Activated CD4-positive, alpha-beta T cell treated with anti-CD3 and anti-CD28 coated beads for 1 hour (primary cell): Measurements from ENCODE around the gene FRYL.

Source experiments
- DNase-seq: peaks from one replicate; pipeline ENCODE4 v3.0.0-alpha.2; 2020

Gene FRYL

DNA sequence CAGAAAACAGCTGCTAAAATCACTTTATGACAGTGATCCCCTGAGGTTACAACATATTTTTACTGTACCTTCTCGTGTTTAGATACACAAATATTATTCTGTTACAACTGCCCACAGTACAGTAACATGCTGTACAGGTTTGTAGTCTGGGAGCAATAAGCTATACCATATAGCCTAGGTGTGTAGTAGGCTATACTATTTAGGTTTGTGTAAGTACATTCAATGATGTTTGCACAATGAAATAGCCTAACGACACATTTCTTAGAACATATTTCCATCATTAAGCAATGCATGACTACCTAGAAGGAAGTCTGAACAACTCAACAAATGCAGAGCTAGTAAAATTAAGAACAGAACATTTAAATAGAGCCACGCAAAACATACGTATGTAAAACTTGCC is 177.3 kb downstream of the FRYL start:
- DNase-seq: no peak

DNA sequence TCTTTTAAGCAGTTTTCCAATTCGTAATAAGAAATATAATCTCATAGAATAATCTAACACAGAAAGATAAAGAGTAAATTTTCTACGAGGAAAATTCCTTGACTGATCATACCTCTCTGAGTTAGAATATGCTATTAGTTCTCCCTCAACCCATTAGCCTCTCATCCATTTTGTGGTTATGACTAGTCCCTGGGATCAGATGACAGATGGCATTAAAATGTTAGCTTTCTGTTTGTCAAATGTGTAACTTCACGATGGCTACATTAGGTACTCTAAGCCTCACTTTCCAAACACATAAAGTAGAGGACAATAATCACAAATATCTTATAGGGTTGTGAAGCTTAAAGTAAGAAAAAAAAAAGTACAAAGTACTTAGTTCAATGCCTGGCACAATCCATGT is 177.9 kb downstream of the FRYL start:
- no peak for DNase-seq

DNA sequence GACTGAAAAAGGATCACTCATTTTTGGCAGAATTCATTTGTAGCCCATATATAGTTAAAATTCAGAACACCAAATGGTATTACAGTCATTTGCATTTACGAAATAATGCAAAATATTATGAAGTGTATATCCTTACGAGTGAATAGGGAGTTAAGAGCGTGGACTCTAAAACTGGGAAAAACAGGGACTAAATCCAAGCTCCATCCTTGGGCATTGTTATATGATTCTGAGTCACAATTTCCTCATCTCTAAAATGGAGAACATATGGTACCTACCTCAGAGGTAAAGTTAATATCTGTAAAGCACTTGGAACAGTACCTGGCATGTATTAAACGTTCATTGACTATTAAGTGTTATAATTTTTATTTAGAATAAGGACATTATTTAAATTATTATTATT is 183.7 kb downstream of the FRYL start:
- DNase-seq: no peak

DNA sequence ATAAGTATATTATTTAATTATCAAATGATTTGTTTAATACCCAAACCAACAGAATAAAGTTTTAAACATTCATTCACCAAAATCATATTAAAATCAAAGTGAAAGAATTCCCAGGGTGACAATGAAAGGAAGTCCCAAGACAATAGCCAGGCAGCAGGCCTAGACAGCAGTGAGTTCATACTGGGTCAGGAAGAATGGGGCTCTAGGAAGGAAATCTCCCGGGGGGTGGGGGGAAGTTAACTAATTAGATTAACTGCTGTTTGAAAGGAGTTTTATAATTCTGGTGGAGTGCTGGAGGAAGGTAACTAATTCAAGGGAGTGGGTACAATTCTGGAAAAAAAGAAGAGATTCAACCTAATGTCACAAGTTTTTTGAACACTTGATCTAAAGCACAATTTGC is 185.9 kb downstream of the FRYL start:
- no peak for DNase-seq

DNA sequence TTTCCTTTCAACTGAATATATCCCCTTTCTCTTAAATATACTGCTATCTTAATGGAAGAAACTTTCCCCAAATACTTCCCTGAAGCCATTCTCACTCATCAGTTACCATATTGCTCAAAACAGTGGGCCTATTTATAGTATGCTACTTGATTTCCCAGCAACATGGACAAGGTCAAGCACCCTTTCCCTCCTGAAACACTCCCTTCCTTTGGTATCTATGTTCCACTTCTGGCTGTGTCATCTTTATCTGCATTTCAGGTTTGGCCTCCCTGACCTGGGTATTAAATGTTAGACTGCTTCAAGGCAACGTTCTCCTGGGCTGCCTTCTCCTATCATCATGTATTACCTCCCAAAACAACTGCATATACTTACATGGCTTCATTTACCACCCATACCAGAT is 188.7 kb downstream of the FRYL start:
- DNase-seq: no peak

DNA sequence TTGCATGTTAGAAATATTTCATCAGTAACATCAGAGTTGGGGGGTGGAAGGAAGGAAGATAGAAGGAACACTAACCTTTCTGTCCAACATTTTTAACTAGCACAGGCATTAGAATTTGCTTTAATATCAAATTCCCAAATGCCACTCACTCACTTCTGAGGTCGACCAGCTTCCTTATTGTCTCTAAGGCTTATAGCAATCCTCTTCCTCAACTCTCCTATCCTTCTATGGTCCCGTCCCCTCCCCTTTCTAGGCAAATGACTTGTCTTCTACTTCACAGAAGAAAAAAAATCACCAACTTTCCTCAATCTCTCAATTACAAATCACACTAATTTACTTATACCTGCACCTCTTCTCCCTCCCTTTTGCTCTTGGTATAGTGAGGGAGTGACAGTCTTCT is 189.2 kb downstream of the FRYL start:
- no peak for DNase-seq

DNA sequence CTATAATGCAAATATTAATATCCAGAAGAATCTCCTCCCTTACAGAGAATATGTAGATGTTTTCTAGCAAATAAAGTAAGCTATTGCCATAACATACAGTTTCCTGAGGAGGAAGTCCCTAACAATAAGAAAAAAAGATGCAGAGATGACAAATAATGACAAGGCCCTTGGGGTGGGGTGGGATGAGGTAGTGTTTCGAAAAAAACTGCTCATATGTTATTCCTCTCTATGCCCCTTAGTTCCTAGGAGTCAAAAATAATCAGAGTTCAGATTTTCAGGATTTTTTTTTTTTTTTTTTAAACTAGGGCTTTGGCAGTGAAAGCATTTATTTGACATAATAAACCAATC is 191.0 kb downstream of the FRYL start:
- DNase-seq: no peak

DNA sequence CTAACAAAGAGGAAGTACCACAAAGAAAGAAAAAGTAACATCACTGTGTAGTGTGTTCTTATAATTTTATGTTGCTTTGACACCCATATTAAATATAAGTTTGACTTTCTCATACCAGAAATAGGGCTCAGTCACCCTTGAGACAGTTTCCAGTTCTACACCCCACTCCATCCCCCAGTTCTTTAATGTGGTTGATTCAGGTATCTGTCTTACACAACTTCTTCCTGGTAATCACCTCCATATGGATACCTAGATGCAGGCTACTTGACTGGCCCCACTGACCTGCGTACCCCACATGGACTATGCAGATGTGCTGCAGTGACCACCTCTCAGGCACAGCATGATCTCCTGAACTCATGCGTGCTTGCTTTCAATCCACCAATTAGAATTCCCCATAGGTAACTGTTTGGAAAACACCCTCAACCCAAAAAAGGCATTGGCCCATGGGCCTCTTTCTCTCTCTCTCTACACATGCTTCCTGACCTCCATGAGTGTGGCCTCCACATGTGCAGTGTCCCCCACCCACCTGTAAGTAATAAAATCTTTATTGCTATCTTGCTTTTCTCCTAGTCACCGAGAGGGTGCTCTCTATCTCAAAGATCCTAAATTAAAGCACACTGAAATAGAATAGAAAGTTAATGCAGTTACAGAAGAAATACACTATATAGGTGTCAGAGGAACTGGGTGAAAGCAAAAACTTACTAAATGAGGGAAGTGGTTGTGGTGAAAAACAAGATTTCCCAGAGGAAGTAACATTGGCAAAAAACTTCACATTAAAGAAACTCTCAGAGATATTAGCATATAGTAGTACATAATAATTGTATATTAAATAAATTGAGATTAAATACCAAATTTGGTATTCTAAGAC is 191.6 kb downstream of the FRYL start:
- no peak for DNase-seq

DNA sequence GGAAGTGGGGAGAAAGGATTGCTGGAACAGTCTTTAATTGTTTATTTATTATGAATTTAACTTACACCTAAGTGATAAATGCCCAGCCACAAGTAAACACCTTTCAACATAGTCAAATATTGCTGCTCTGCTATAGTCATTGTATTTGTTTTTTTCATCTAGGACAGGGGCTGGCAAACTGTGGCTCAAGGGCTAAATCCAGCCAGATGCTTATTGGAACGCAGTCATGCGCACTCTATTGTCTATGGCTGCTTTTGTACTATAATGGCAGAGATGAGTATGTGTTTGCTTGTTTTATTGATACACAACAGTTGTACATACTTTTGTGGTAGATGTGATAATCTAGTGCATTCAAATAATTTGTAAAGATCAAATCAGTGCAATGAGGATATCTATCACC is 194.7 kb downstream of the FRYL start:
- DNase-seq: no peak

DNA sequence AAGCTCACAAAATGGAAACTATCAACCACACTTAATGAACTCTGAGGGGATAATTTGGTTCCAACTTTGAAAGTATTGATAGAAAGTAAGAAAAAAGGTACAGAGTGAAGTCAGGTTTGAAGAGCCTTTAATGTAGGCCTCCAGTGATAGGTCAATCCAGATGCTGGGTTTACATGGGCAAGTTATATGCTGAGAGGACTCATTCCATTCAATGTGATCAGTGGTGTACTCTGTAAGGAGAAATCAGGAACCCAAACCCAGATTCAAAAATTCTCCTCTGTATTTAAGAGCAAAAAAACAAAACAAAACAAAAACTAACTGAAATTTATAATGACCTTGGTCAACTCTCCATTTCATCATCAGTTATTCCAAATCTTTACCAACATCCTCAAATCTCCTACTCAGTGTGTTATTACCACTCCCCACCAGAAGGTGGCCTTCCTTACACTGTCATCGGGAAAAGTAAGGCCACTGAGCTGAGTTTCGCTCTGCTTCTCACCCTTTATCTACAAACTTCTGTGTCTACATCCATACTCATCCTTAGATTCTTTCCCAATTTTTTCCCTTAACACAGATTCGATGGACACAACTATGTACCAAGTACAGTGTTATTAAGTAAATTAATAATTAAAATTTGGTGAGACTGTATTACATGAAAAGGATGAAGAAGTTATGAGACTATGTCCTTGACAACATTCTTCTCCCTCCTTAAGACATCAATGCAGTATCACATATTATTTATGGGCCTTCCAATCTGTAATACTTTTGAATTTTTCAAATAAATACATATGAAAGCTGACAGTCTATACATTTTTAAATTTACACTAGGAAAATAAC is 201.7 kb downstream of the FRYL start:
- no peak for DNase-seq

DNA sequence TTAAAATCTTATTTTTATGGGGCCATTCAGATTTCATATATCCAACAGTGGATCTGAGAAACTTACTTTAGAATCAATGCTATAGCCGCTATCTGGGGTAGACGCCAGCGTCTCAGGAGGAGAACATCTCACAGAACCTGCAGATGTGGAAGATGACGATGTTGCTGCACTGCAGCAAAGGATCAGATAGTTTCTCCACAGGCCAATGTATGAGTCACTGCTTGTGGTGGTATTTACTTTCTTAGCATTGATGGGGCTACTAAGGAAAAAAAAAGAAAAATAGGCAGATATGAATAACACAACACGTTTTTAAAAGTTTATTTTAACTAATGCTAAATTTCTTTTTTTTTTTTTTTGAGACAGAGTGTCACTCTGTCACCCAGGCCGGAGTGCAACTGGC is 204.1 kb downstream of the FRYL start:
- no peak for DNase-seq

DNA sequence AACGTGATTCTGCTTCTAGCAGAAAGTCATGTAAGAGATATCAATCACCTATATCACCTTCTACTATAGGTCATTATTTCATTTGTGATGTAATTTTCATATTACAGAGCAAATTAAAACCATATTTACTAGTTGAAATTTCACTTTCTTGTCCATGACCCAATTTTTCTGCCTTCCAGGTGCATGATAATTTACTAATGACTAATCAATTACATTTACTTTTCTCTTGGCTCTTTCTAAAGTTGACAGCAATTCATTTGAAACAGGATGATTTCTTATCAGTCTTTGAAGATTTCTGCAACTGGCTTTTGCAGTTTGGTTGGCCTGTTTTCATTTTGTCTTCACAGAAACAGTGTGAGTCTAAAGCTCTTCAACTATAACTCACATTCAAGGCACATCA is 208.6 kb downstream of the FRYL start:
- no peak for DNase-seq

DNA sequence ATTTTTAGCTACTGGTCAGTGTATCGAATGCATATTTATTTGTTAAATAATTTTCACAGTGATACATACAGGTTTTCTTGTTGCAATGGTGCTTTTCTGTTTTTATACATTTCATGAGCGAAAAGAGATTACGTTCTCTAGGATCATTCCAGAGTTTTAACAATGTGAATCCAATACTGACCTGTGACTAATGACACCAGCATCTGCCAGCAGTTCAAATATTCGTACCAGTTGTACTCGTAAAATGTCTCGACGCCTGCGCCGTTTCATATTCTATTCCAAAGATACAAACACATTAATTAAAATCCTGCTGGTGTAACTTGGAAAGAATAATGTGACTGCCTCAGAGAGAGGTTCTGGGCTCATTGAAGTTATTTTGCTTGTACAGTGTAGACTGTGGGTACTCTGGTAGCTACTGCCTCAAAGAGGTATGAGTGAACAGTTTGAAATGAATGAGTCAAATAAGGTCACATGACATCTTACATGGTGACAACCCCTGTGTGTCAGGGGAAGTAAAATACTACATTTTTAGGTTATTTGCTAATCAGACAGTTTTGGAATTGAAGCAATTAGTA is 209.3 kb downstream of the FRYL start:
- DNase-seq: no peak

DNA sequence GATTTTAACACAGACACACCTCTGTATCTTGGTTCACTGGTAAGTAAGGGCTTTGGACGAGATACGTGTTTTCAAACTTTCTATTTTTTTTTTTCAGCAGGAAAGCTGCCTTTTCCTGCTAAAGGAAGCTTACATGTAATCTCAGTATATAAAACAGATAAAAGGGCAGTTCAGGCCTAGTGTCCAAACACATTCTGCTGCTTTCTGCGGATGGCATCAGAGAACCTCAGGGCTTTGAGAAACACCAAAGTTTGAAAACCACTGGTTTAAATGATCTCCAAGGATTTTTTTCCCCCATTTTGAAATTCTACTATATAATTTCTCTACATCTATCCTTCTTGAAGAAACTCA is 214.1 kb downstream of the FRYL start:
- no peak for DNase-seq

DNA sequence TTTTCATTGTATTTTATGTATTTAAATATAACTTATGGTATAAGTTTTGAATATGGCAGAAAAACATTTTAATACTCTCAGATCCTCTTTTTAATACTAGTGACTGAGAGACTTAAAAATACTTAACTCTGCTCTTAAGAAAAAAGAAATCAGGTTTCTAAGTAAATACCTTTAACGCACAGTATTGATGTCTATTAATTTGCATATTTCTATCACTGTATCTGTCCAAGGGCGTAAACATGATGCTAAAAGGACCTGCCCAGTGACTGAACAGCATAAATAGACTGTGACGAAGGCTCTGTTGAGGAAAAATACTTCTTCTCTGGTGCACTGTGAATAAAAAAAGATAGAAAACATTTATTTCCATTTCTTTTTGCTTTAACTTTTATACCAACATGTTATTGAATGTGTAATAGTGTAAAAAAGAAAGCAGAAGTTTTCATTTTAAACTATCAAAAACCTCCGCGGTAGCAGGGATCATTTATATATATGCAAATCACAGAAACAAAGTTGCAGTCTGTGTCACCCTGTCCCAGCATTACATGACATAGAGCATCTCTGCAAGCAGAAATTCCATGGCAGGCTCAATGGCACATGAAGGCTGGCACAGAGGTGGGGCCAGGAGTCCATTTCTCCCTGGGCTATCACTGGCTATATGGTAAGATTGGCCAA is 214.6 kb downstream of the FRYL start:
- DNase-seq: no peak

DNA sequence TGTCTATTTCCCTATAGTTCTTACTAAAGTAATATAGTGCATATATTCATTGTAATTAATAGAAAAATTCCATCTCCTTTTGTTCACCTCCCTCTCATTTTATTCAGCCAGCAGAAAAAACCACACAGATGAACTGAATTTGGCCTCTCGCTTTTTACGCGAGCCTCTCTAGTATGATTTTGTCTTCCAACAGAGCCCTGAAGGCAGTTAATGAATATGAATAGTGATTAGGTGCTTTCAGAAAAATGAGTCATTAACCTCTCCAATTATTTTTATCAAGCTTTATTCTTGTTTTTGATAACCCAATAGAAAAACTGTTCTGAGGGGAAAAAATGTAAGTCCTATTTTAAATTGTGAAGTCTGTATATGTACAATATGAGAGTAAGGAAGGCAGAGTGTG is 215.9 kb downstream of the FRYL start:
- no peak for DNase-seq

DNA sequence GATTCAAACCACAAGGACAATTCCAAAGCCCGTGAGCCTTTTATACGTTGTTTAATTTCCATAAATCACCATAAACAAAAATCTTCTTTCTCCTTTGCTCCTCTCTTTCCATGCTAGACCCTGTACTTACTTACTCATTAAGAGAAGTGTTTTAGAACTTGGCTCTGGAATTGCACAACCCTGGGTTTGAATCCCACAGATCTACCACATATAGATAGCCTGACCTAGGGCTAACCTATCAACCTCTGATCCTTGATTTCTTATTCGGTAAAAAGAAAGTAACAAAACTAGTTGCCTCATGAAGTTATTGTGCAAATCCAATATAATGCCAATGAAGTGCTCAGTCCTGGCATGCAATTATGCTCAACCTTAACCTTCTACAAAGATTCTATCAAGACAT is 221.3 kb downstream of the FRYL start:
- no peak for DNase-seq

DNA sequence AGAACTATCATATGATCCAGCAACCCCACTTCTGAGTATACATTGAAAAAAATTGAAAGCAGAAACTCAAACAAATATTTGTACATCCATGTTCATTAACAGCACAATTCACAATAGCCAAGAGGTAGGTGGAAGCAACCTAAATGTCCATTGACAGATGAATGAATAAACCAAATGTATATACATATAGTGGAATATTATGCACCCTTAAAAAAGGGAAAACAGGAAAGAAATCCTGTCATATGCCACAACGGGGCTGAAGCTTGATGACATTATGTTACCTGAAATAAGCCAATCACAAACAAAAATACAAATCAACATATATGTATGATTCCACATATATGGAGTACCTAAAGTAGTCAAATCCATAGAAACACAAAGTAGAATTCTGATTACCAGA is 222.1 kb downstream of the FRYL start:
- no peak for DNase-seq

DNA sequence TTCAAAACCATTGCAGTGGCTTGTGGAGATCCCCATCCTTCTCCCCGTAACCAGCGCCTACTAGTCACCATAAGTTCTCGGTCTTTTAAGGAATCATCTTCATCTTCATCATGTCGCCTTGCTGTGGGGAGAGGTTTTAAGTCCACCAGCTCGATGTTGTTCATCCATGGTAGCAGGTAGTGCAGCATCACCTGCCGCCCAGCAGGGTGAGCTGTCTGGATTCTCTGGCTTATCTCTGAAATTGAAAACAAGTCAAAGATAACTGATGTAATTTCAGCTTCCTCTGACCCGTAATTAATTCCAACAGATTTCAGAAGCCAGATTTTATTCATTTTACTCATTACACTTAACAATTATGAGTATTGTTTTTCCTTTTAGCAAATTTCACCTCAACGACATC is 222.6 kb downstream of the FRYL start:
- DNase-seq: no peak

DNA sequence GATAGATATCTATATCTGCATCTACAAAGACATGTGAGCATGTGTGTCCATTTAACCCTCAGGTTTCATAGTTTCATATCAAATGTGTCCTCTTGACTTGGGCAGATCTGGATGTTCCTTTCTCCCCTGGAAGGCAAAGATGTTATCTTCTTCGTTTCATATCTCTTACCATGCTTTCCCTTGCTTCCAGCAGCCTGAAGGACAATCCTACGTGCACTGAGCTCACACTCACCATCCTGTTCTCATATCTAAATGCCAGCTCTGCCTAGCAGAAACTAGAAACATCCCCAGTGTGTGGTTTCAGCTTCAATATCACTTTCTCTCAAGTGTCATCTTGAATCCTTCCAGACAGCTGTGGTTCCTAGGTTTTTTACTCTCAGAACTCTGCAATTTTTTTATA is 223.8 kb downstream of the FRYL start:
- no peak for DNase-seq

DNA sequence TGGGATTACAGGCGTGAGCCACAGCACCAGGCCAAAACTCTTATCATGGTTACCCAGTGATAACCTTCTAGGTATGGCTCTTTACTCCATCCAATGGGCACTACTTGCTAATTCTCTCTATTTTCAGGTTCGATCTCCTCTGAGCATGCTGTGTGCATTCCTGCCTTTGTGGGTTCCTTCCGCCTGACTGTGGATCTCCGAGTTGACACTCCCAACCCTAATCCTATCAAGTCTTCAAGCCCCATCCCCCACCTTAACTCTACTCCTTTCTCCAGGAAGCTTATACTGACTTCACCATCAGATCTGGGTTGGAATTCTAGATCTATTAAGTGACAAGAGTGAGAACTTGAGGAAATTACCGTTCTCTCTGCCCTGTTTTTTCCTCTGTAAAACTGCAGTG is 225.5 kb downstream of the FRYL start:
- DNase-seq: no peak

DNA sequence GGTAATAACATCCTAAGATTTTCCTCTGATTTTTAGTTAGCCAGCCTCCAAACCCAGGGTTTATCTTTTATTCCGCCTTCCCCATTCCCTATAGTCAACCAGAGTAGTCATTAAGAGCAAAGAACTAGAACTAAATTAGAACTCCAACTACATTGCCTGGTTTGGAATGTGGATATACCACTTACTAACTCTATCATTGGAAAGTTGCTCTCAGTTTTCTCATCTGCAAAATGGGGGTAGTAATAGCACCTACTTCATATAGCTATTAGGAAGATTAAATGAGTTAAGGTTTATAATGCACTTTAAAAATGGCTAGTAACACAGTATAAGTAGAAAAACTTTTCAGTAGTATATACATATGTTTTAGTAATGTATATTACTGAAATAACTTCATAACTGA is 226.4 kb downstream of the FRYL start:
- DNase-seq: no peak

DNA sequence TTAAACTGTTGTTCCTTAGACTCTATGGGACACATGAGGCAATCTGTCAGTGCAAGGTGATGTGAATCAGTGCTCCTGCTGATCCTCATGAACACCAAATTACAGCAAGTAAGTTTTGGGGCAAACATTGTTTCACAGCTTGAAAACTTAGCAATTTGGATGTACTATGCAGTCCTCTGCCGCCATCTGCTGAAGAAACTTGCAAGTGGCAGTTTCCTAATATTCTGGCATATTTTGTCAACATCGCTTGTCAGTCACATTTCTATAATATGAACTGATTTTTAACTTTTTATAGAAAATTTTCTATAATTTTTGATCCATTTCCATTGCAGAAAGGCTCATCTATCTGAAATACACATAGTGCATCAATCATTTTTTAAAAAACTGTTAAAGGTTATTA is 233.7 kb downstream of the FRYL start:
- DNase-seq: no peak

DNA sequence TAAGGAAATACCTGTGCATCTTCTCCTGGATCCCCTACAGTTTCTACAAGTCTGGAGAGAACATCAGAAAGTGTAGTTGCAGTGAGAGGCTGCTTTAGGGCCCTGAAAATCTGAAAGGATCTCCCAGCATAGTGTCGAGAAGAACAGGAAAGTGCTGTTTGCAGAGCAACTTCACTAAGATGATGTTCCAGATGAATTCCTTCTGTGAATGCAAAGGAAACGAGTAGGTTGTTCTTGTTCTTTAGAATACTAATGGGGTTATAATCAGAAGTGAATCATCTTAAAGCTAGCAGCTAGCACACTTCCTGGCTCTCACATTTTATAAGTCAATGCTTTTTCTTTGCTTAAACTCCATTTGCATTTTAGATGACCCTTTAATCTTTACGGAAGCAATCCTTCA is 236.3 kb downstream of the FRYL start:
- DNase-seq: no peak
